ENCODE results near the gene KCNG2.

KCNG2 gene

GRCh38 chr18:79834834-79835233 lies 37.1 kb downstream of the KCNG2 start:
- no peaks in the 10 kb centered on the region for H3K27me3 ChIP-seq (ENCODE audit: low read depth, low read length)
- H3K4me3 ChIP-seq (ENCODE audit: low read depth in 1 of 2, low read length in 2 of 2): no peak overlapping the region
- no peaks in the 10 kb centered on the region for H3K36me3 ChIP-seq (ENCODE audit: control insufficient read depth in 1 of 2, insufficient read depth in 2 of 2, low read length in 2 of 2)
- H3K27ac ChIP-seq (ENCODE audit: low read length): no peak overlapping the region
- no peaks in the 10 kb centered on the region for H3K9me3 ChIP-seq (ENCODE audit: control insufficient read depth in 1 of 2, low read length in 2 of 2)
- H3K4me1 ChIP-seq (ENCODE audit: control insufficient read depth in 1 of 2, insufficient read depth in 2 of 2, low read length in 2 of 2): no peaks in the 10 kb centered on the region

- Histone ChIP-seq H3K27me3 (ENCODE audit: low read depth, low read length) (no peaks in the 10 kb centered on the region), H3K4me3 (ENCODE audit: low read depth in 1 of 2, low read length in 2 of 2) (peak overlapping the region in 1 of 2 donors; percentile 33), H3K9me3 (ENCODE audit: control insufficient read depth in 1 of 2, low read length in 2 of 2) (peaks cover 5 to 15% of the 10 kb centered on the region in 2 donors), H3K27ac (ENCODE audit: low read length) (no peak overlapping the region), H3K4me1 (ENCODE audit: control insufficient read depth in 1 of 2, insufficient read depth in 2 of 2, low read length in 2 of 2) (no peaks in the 10 kb centered on the region), H3K36me3 (ENCODE audit: control insufficient read depth in 1 of 2, insufficient read depth in 2 of 2, low read length in 2 of 2) (no peaks in the 10 kb centered on the region)
Observed at GRCh38 chr18:79841936-79842335, 44.2 kb downstream of the KCNG2 start.

GRCh38 chr18:79844999-79845563 lies 47.3 kb downstream of the KCNG2 start:
- H3K4me3 ChIP-seq (ENCODE audit: low read depth in 1 of 2, low read length in 2 of 2): no peak overlapping the region
- H3K27me3 ChIP-seq (ENCODE audit: low read depth, low read length): no peaks in the 10 kb centered on the region
- peaks cover 5 to 15% of the 10 kb centered on the region in 2 donors for H3K9me3 ChIP-seq (ENCODE audit: control insufficient read depth in 1 of 2, low read length in 2 of 2)
- H3K27ac ChIP-seq (ENCODE audit: low read length): no peak overlapping the region
- no peaks in the 10 kb centered on the region for H3K4me1 ChIP-seq (ENCODE audit: control insufficient read depth in 1 of 2, insufficient read depth in 2 of 2, low read length in 2 of 2)
- H3K36me3 ChIP-seq (ENCODE audit: control insufficient read depth in 1 of 2, insufficient read depth in 2 of 2, low read length in 2 of 2): no peaks in the 10 kb centered on the region

GRCh38 chr18:79846936-79847557 lies 49.3 kb downstream of the KCNG2 start:
- peaks cover 5 to 8% of the 10 kb centered on the region in 2 donors for H3K9me3 ChIP-seq (ENCODE audit: control insufficient read depth in 1 of 2, low read length in 2 of 2)

GRCh38 chr18:79847606-79848293 lies 50.0 kb downstream of the KCNG2 start:
- Histone ChIP-seq H3K4me1 (ENCODE audit: control insufficient read depth in 1 of 2, insufficient read depth in 2 of 2, low read length in 2 of 2) (no peaks in the 10 kb centered on the region), H3K9me3 (ENCODE audit: control insufficient read depth in 1 of 2, low read length in 2 of 2) (peaks cover 0 to under 1% of the 10 kb centered on the region in 2 donors), H3K36me3 (ENCODE audit: control insufficient read depth in 1 of 2, insufficient read depth in 2 of 2, low read length in 2 of 2) (no peaks in the 10 kb centered on the region), H3K4me3 (ENCODE audit: low read depth in 1 of 2, low read length in 2 of 2) (no peak overlapping the region), H3K27me3 (ENCODE audit: low read depth, low read length) (no peaks in the 10 kb centered on the region), H3K27ac (ENCODE audit: low read length) (no peak overlapping the region)

More at GRCh38 chr18:79846936-79847557, 49.3 kb downstream of the KCNG2 start:
- Histone ChIP-seq H3K36me3 (ENCODE audit: control insufficient read depth in 1 of 2, insufficient read depth in 2 of 2, low read length in 2 of 2) (no peaks in the 10 kb centered on the region), H3K4me3 (ENCODE audit: low read depth in 1 of 2, low read length in 2 of 2) (no peak overlapping the region), H3K27me3 (ENCODE audit: low read depth, low read length) (no peaks in the 10 kb centered on the region), H3K27ac (ENCODE audit: low read length) (no peak overlapping the region), H3K4me1 (ENCODE audit: control insufficient read depth in 1 of 2, insufficient read depth in 2 of 2, low read length in 2 of 2) (no peaks in the 10 kb centered on the region)

GRCh38 chr18:79848294-79848578 lies 50.5 kb downstream of the KCNG2 start:
- no peaks in the 10 kb centered on the region for H3K9me3 ChIP-seq (ENCODE audit: control insufficient read depth in 1 of 2, low read length in 2 of 2)
- H3K4me3 ChIP-seq (ENCODE audit: low read depth in 1 of 2, low read length in 2 of 2): no peak overlapping the region
- no peak overlapping the region for H3K27ac ChIP-seq (ENCODE audit: low read length)
- no peaks in the 10 kb centered on the region for H3K4me1 ChIP-seq (ENCODE audit: control insufficient read depth in 1 of 2, insufficient read depth in 2 of 2, low read length in 2 of 2)
- no peaks in the 10 kb centered on the region for H3K36me3 ChIP-seq (ENCODE audit: control insufficient read depth in 1 of 2, insufficient read depth in 2 of 2, low read length in 2 of 2)
- no peaks in the 10 kb centered on the region for H3K27me3 ChIP-seq (ENCODE audit: low read depth, low read length)

GRCh38 chr18:79848579-79849327 lies 51.0 kb downstream of the KCNG2 start:
- Histone ChIP-seq H3K4me1 (ENCODE audit: control insufficient read depth in 1 of 2, insufficient read depth in 2 of 2, low read length in 2 of 2) (no peaks in the 10 kb centered on the region), H3K36me3 (ENCODE audit: control insufficient read depth in 1 of 2, insufficient read depth in 2 of 2, low read length in 2 of 2) (no peaks in the 10 kb centered on the region), H3K4me3 (ENCODE audit: low read depth in 1 of 2, low read length in 2 of 2) (no peak overlapping the region), H3K27ac (ENCODE audit: low read length) (no peak overlapping the region), H3K9me3 (ENCODE audit: control insufficient read depth in 1 of 2, low read length in 2 of 2) (no peaks in the 10 kb centered on the region), H3K27me3 (ENCODE audit: low read depth, low read length) (no peaks in the 10 kb centered on the region)

GRCh38 chr18:79849328-79850207 lies 51.8 kb downstream of the KCNG2 start:
- H3K36me3 ChIP-seq (ENCODE audit: control insufficient read depth in 1 of 2, insufficient read depth in 2 of 2, low read length in 2 of 2): no peaks in the 10 kb centered on the region
- H3K9me3 ChIP-seq (ENCODE audit: control insufficient read depth in 1 of 2, low read length in 2 of 2): no peaks in the 10 kb centered on the region
- no peaks in the 10 kb centered on the region for H3K27me3 ChIP-seq (ENCODE audit: low read depth, low read length)
- H3K27ac ChIP-seq (ENCODE audit: low read length): no peak overlapping the region
- H3K4me3 ChIP-seq (ENCODE audit: low read depth in 1 of 2, low read length in 2 of 2): no peak overlapping the region
- no peaks in the 10 kb centered on the region for H3K4me1 ChIP-seq (ENCODE audit: control insufficient read depth in 1 of 2, insufficient read depth in 2 of 2, low read length in 2 of 2)

- Histone ChIP-seq H3K27me3 (ENCODE audit: low read depth, low read length) (no peaks in the 10 kb centered on the region), H3K36me3 (ENCODE audit: control insufficient read depth in 1 of 2, insufficient read depth in 2 of 2, low read length in 2 of 2) (no peaks in the 10 kb centered on the region), H3K27ac (ENCODE audit: low read length) (no peak overlapping the region), H3K4me3 (ENCODE audit: low read depth in 1 of 2, low read length in 2 of 2) (no peak overlapping the region), H3K9me3 (ENCODE audit: control insufficient read depth in 1 of 2, low read length in 2 of 2) (no peaks in the 10 kb centered on the region), H3K4me1 (ENCODE audit: control insufficient read depth in 1 of 2, insufficient read depth in 2 of 2, low read length in 2 of 2) (no peaks in the 10 kb centered on the region)
Observed at GRCh38 chr18:79850731-79851130, 53.0 kb downstream of the KCNG2 start.

- no peaks in the 10 kb centered on the region for H3K27me3 ChIP-seq (ENCODE audit: low read depth, low read length)
- H3K4me1 ChIP-seq (ENCODE audit: control insufficient read depth in 1 of 2, insufficient read depth in 2 of 2, low read length in 2 of 2): no peaks in the 10 kb centered on the region
- H3K9me3 ChIP-seq (ENCODE audit: control insufficient read depth in 1 of 2, low read length in 2 of 2): no peaks in the 10 kb centered on the region
- no peaks in the 10 kb centered on the region for H3K36me3 ChIP-seq (ENCODE audit: control insufficient read depth in 1 of 2, insufficient read depth in 2 of 2, low read length in 2 of 2)
- no peak overlapping the region for H3K4me3 ChIP-seq (ENCODE audit: low read depth in 1 of 2, low read length in 2 of 2)
- no peak overlapping the region for H3K27ac ChIP-seq (ENCODE audit: low read length)
Observed at GRCh38 chr18:79851489-79851888, 53.8 kb downstream of the KCNG2 start.

GRCh38 chr18:79851950-79852349 lies 54.2 kb downstream of the KCNG2 start:
- no peaks in the 10 kb centered on the region for H3K36me3 ChIP-seq (ENCODE audit: control insufficient read depth in 1 of 2, insufficient read depth in 2 of 2, low read length in 2 of 2)
- H3K9me3 ChIP-seq (ENCODE audit: control insufficient read depth in 1 of 2, low read length in 2 of 2): no peaks in the 10 kb centered on the region
- no peaks in the 10 kb centered on the region for H3K4me1 ChIP-seq (ENCODE audit: control insufficient read depth in 1 of 2, insufficient read depth in 2 of 2, low read length in 2 of 2)
- no peak overlapping the region for H3K4me3 ChIP-seq (ENCODE audit: low read depth in 1 of 2, low read length in 2 of 2)
- H3K27ac ChIP-seq (ENCODE audit: low read length): no peak overlapping the region
- no peaks in the 10 kb centered on the region for H3K27me3 ChIP-seq (ENCODE audit: low read depth, low read length)

Data from muscle layer of duodenum (tissue), 2 donors.